GM12801 (cell line): Measurements from ENCODE around the gene SYT13.

ENCODE experiments used
- TF ChIP-seq, protein P1 (sequence below): IDR thresholded peaks from one replicate; pipeline ENCODE4 v1.5.1; 2011; ENCODE audit warnings: control low read depth; ENCODE audit not compliant: insufficient read length; ENCODE audit errors: extremely low read depth

SYT13 gene

DNA sequence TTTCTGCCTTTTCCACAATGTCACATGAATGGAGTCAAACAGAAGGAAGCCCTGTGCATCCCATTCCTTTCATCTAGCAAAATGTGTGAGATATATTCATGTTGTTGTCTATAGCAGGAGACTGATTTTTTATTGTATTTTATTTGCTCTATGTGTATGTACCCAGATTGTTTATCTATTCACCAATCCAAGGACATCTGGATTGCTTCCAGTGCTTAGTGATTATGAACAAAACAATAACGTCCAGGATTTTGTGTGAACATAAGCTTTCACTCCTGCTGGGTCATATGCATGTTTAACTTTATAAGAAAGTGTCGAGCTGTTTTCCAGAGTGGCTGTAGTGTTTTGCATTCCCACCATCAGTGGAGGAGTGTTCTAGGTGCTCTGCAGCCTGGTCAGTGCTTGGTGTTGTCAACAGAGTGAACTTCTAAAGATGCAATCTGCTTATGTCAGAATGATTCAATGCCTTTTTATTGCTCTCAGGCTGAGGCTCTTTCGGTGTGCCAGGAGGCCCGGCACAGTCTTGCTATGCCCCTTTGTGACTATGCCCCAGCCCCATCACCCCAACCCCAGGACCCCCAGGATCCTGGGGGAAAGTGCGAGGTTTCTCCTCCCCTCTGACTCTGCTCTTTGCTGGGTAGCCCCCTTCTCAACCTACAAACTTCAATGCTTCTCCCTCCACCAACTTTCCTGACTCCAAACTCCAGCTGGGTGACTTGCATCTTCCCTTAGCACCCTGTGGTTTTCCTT is 19.9 kb upstream of the SYT13 start:
- TF ChIP-seq, protein P1, sequence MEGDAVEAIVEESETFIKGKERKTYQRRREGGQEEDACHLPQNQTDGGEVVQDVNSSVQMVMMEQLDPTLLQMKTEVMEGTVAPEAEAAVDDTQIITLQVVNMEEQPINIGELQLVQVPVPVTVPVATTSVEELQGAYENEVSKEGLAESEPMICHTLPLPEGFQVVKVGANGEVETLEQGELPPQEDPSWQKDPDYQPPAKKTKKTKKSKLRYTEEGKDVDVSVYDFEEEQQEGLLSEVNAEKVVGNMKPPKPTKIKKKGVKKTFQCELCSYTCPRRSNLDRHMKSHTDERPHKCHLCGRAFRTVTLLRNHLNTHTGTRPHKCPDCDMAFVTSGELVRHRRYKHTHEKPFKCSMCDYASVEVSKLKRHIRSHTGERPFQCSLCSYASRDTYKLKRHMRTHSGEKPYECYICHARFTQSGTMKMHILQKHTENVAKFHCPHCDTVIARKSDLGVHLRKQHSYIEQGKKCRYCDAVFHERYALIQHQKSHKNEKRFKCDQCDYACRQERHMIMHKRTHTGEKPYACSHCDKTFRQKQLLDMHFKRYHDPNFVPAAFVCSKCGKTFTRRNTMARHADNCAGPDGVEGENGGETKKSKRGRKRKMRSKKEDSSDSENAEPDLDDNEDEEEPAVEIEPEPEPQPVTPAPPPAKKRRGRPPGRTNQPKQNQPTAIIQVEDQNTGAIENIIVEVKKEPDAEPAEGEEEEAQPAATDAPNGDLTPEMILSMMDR: no peak

DNA sequence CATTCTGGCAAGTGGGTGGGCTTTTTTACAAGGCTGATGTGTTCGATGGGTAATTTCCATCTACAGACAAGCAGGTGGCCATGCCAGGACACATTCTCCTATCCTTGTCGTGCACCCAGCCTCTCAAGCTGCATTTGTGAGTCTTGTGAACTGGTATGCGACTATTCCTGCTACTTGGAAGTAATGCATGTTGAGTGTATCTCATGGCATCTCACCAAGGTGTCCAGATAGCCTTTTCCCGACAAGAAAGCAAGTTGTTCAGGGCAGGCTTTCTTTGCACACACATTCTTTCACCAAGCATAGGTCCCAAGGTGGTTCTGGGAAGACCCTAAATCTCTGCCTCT is 18.8 kb upstream of the SYT13 start:
- TF ChIP-seq, protein P1: no peak

DNA sequence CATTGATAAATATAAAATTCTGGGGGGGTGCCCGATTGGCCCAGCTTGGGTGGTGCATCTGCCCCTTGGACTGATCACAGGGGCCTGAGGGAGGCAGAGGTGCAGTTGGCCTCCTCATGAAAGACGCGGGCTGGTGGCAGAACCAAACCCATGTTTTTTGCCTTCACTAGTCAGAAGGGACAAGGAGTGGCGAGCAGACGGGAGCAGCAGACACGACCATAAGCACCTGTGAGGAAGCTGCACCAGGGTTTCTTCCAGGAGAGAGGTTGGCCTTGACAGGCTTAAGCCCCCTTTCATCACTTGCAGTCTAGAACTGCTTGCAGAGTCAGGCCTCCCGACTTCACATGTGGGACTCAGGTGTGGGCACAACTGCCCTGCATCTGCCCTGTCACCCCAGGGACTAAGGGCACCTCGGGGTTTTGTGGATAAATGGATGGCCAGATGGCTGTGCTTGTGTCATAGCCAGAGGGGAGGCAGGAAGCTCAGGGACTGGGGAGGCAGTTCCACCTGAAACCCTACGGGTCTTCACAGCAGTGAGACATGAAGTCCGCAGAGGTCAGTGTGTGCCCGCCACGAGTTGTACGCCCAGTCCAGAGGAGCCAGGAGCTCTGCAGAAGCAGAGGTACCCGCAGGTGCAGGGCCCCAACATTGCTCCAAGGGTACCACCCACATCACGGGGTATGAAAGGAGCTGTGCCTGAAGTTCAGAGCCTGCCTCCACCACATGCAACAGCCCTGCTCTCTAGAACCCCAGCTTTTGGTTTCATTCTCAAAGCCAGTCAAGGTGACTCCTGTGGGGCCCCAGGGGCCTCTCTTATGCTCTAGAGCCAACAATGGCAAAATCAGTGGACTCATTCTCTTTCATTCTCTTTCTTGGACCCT is 18.2 kb upstream of the SYT13 start:
- TF ChIP-seq, protein P1: no peak

DNA sequence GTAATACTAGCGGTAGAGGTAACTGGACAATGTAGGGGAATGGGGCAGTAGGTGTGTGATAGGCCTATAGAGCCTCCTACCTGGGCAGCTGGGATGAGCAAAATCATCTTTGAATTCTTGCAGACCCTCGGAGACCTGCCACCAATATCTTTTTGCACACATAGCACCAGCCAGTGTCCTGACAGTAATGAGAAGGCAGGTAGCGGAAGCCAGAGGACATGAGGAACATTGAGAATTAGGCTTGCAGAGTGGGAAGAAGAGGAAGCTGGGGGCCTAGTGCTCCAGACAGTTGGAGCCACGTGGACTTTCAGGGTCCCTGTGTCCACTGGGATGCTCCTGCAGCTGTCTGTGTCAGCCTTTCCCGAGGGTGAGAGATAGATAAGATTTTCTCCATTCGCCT is 17.2 kb upstream of the SYT13 start:
- TF ChIP-seq, protein P1: no peak

DNA sequence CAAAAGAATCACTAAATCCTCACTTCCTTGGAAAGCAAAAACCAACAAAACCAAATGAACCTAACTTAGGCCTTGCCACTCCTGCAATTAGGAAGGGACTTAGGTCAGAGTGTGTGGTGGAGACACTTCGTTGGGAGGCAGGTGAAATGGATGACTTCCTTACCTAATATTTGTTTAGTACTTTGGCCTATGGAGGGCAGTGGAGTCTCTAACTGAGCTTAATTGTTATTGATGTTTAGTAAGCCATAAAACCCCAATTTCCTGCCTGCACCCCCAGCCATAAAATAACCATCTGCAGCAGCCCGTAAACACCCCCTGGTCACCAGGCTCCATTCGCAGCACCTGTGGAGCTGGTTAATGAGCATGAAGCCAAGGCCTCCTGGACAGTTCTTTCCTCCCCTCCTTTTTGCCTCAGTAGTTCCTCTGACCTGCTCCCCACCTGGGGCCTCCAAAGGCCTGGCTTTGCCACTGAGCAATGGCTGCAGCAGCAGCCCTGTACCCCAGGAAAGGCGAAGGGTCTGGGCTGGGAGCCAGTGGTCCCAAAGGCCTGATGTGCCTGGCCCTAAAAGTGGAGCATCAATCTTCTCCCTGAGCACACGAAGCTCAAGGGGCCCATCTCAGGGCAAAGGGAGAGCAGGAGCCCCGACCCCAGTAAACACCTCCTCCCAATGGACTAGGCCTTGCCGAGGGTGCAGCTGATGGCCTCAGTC is 15.6 kb upstream of the SYT13 start:
- TF ChIP-seq, protein P1: no peak

DNA sequence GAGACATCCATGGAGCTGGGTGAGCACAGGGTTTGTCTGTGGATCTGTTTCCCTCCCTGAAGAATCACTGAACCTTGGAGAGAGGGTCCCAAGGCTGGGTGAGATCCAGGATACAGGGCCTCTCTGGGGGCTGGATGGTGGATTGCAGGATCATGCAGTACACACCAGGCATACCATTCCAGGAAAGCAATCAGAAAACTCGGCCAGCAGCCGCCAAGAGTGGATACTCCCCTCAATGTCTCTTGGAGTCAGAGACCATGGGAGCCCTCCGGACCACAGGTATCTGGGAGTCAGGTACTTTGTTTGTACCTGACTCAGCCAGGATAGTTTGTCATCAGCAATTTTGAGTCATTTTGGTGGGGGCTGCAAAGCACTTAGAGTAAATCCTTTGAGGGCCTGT is 14.6 kb upstream of the SYT13 start:
- TF ChIP-seq, protein P1: no peak

DNA sequence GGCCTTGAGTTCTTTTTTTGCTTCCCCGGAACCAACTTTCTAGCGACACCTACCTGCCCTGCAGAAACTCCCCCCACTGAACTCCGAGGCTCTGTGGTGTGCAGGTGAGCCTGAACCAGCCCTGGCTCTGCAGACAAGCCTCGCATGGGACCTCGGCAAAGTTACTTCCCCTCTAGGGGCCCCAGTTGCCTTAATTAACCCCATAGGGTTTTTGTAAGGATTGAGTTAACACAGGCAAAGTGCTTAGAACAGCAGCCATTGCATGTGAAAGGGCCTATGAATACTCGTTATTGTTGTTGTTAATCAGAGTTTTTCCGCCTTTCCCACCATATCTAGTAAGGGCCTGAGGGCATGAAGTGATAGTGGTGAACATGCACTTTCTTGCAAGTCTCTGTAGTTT is 12.6 kb upstream of the SYT13 start:
- TF ChIP-seq, protein P1: no peak
